ENCODE data around the gene TUBGCP6.

Gene TUBGCP6

GRCh38 chr22:50249341-50250248, 4.8 kb upstream of the TUBGCP6 start:
- FAIRE-seq = no peak

- FAIRE-seq = no peak
These were observed 3.6 kb upstream of the TUBGCP6 start for GRCh38 chr22:50248196-50249081.

- no peak for FAIRE-seq
These were observed 2.9 kb upstream of the TUBGCP6 start for GRCh38 chr22:50247748-50248147.

- no peak for FAIRE-seq
These were observed 1.7 kb upstream of the TUBGCP6 start for GRCh38 chr22:50246242-50247175.

- FAIRE-seq = no peak
These were observed 620 bp upstream of the TUBGCP6 start for GRCh38 chr22:50245214-50246072.

- FAIRE-seq = no peak
These were observed 971 bp downstream of the TUBGCP6 start for GRCh38 chr22:50243685-50244419.

- FAIRE-seq = no peak
These were observed 2.3 kb downstream of the TUBGCP6 start for GRCh38 chr22:50242406-50242949.

- FAIRE-seq = no peak
These were observed 6.1 kb downstream of the TUBGCP6 start for GRCh38 chr22:50238755-50239154.

- no peak for FAIRE-seq
These were observed 8.0 kb downstream of the TUBGCP6 start for GRCh38 chr22:50236731-50237409.

- no peak for FAIRE-seq
These were observed 11.6 kb downstream of the TUBGCP6 start for GRCh38 chr22:50233223-50233622.

GRCh38 chr22:50232481-50233151, 12.2 kb downstream of the TUBGCP6 start:
- no peak for FAIRE-seq

- no peak for FAIRE-seq
These were observed 15.5 kb downstream of the TUBGCP6 start for GRCh38 chr22:50229370-50229769.

- FAIRE-seq = no peak
These were observed 16.5 kb downstream of the TUBGCP6 start for GRCh38 chr22:50228366-50228765.

GRCh38 chr22:50227579-50228215, 17.1 kb downstream of the TUBGCP6 start:
- no peak for FAIRE-seq

- FAIRE-seq = no peak
These were observed 18.0 kb downstream of the TUBGCP6 start for GRCh38 chr22:50226875-50227165.

- no peak for FAIRE-seq
These were observed 18.6 kb downstream of the TUBGCP6 start for GRCh38 chr22:50226063-50226874.

- FAIRE-seq = no peak
These were observed 19.4 kb downstream of the TUBGCP6 start for GRCh38 chr22:50225200-50225969.

All from G401.6 (cell line).